K562 (cell line): ENCODE results near the gene KCNH8. TPM values are rescaled to one million over a fixed set of nuclear protein-coding genes. Genes with fewer than 3 reads are reported as not detected.

Experiments used
- ATAC-seq: fragments of 200-7000 bp; cut with Tn5 transposase; 3 replicates; pipeline ENCODE4 v1.9.1; 2020; ENCODE audit warnings: moderate library complexity
- BruUV-seq: library from RNA; stranded (reverse); fragments of 400-500 nt; replicated peaks from 2 replicates; lab custom pipeline; 2021; lab: Mats Ljungman, UMichigan
- CTCF ChIA-PET: fragments of 300-600 bp; formaldehyde crosslinking; extraction: SDS; loops from one replicate; lab custom pipeline; 2021; ENCODE audit warnings: low intra/inter-chr PET ratio; lab: Yijun Ruan, JAX
- POLR2A ChIA-PET: fragments of 300-600, 350-650 bp; sonication (Branson Sonifier 250); formaldehyde crosslinking; extraction: SDS; loops from one replicate; lab custom pipeline; 2021; ENCODE audit warnings: antibody characterized with exemption, inconsistent platforms; lab: Yijun Ruan, JAX
- DNase-seq, 4 experiments: peaks; one replicate each; pipeline versions ENCODE4 v3.0.0 to v3.0.0-alpha.2; 2011 to 2018; ENCODE audit warnings: low spot score in 3 of 4, mixed read lengths in 3 of 4; ENCODE audit errors: extremely low read depth in 1 of 4
- FAIRE-seq: peaks from 2 replicates; lab custom pipeline; 2011; peaks lifted over from hg19 to GRCh38; lab: Jason Lieb, UNC
- H2AFZ ChIP-seq: 2 replicates; pipeline ENCODE4 v1.6.0; 2011; ENCODE audit warnings: low read depth, low read length, control low read depth, inconsistent platforms
- H3K27ac ChIP-seq: fragments of 200-600 bp; 3 replicates; pipeline ENCODE4 v1.8.0; 2011; ENCODE audit warnings: low read depth, mild to moderate bottlenecking, control low read depth, inconsistent platforms, low read length, moderate library complexity, mixed read lengths; ENCODE audit errors: extremely low read depth
- H3K27me3 ChIP-seq, 2 experiments: fragments of 300-600 bp in 1 of 2; 2 replicates in 1 of 2; 3 replicates in 1 of 2; pipeline versions ENCODE4 v1.6.0 to v1.8.0; 2011; ENCODE audit warnings: inconsistent platforms in 2 of 2, low read length in 2 of 2, mild to moderate bottlenecking in 1 of 2, mixed read lengths in 1 of 2, moderate library complexity in 1 of 2; ENCODE audit not compliant: control insufficient read depth in 2 of 2, insufficient read depth in 2 of 2
- H3K36me3 ChIP-seq: fragments of 300-600 bp; 3 replicates; pipeline ENCODE4 v1.8.0; 2011; ENCODE audit warnings: mild to moderate bottlenecking, low read length, inconsistent platforms; ENCODE audit not compliant: control insufficient read depth, insufficient read depth
- H3K4me1 ChIP-seq, 2 experiments: fragments of 200-600 bp in 1 of 2; replicated peaks in 1 of 2; 2 replicates in 1 of 2; 3 replicates in 1 of 2; pipeline versions ENCODE4 v1.5.1 to v1.8.0; 2011; ENCODE audit warnings: inconsistent platforms in 2 of 2, low read length in 2 of 2, mild to moderate bottlenecking in 1 of 2, mixed read lengths in 1 of 2, moderate library complexity in 1 of 2; ENCODE audit not compliant: control insufficient read depth in 2 of 2, insufficient read depth in 2 of 2
- H3K4me2 ChIP-seq: 2 replicates; pipeline ENCODE4 v1.6.1; 2011; ENCODE audit warnings: low read length, control low read depth, inconsistent platforms, mixed read lengths; ENCODE audit not compliant: insufficient read depth
- H3K4me3 ChIP-seq: fragments of 200-600 bp; sonication (generic), shearing (Covaris generic); 2 replicates; pipeline ENCODE4 v1.5.1; 2016; ENCODE audit warnings: control low read depth, inconsistent platforms
- H3K79me2 ChIP-seq: fragments of 200-600 bp; 3 replicates; pipeline ENCODE4 v1.8.0; 2011; ENCODE audit warnings: low read length, inconsistent platforms; ENCODE audit not compliant: control insufficient read depth, insufficient read depth
- H3K9ac ChIP-seq, 2 experiments: 2 replicates each; pipeline versions ENCODE4 v1.6.0 to v1.6.1; 2011; ENCODE audit warnings: low read depth in 2 of 2, low read length in 2 of 2, control low read depth in 1 of 2, inconsistent platforms in 1 of 2, mild to moderate bottlenecking in 1 of 2, mixed read lengths in 1 of 2; ENCODE audit not compliant: insufficient read depth in 1 of 2
- H3K9me1 ChIP-seq: one replicate; pipeline ENCODE4 v1.6.0; 2011; ENCODE audit warnings: inconsistent platforms, mild to moderate bottlenecking, low read length, moderate library complexity; ENCODE audit not compliant: control insufficient read depth, insufficient read depth
- H3K9me3 ChIP-seq: replicated peaks from 2 replicates; pipeline ENCODE4 v1.5.1; 2011; ENCODE audit warnings: low read depth, low read length, inconsistent platforms; ENCODE audit not compliant: control insufficient read depth, insufficient read depth
- H4K20me1 ChIP-seq: replicated peaks from 2 replicates; pipeline ENCODE4 v1.6.1; 2011; ENCODE audit warnings: low read length, inconsistent platforms, mixed read lengths; ENCODE audit not compliant: control insufficient read depth, insufficient read depth
- DACH1 ChIP-seq: fragments of 450-650 bp; IDR thresholded peaks from 2 replicates; pipeline ENCODE4 v1.6.1; 2018; ENCODE audit not compliant: partially characterized antibody
- FOXA1 ChIP-seq: fragments of 450-650 bp; IDR thresholded peaks from 2 replicates; pipeline ENCODE4 v1.6.1; 2016; ENCODE audit warnings: mild to moderate bottlenecking, borderline replicate concordance
- KAT8 ChIP-seq: fragments of 450-650 bp; IDR thresholded peaks from 2 replicates; pipeline ENCODE4 v1.6.1; 2016; ENCODE audit warnings: low read depth, mild to moderate bottlenecking
- RBM15 ChIP-seq: fragments of 200-400 bp; formaldehyde crosslinking; IDR thresholded peaks from 2 replicates; pipeline ENCODE4 v1.6.1; 2018; ENCODE audit warnings: mild to moderate bottlenecking, low read length, moderate library complexity; ENCODE audit not compliant: insufficient read depth
- TOE1 ChIP-seq, 2 experiments: fragments of 450-650 bp in 1 of 2; sonication (generic) in 1 of 2; formaldehyde crosslinking in 1 of 2; IDR thresholded peaks; 2 replicates each; pipeline versions ENCODE4 v1.7.1 to v1.8.0; 2016 to 2022; ENCODE audit warnings: borderline replicate concordance in 2 of 2, mild to moderate bottlenecking in 2 of 2, antibody characterized with exemption in 1 of 2, inconsistent platforms in 1 of 2, low read depth in 1 of 2, missing genetic modification reagents in 1 of 2, moderate library complexity in 1 of 2
- ZFP91 ChIP-seq: sonication (generic); formaldehyde crosslinking; IDR thresholded peaks from 2 replicates; pipeline ENCODE4 v1.8.0; 2022; ENCODE audit warnings: mild to moderate bottlenecking, missing genetic modification reagents
- ZNF436 ChIP-seq: fragments of 250-450, 450-650 bp; sonication (Bioruptor Pico); formaldehyde crosslinking; IDR thresholded peaks from 2 replicates; pipeline ENCODE4 v1.7.0; 2020; ENCODE audit warnings: mild to moderate bottlenecking
- ZNF511 ChIP-seq: sonication (generic); formaldehyde crosslinking; IDR thresholded peaks from 2 replicates; pipeline ENCODE4 v1.8.0; 2022; ENCODE audit warnings: mild to moderate bottlenecking, missing genetic modification reagents
- WGBS: fragments of 100-300 bp; shearing (Covaris generic); methylation state at CpG from one replicate; pipeline ENCODE4 v1.1.6; 2016; ENCODE audit warnings: low coverage, mixed read lengths; ENCODE audit not compliant: insufficient coverage; ENCODE audit errors: missing lambda C conversion rate; 5-methylcytosine and 5-hydroxymethylcytosine counted together
- in situ Hi-C: fragments of 300-500 bp; cut with MboI; formaldehyde crosslinking; loops from 4 replicates; pipeline ENCODE4 v1.15.0; 2018; ENCODE audit warnings: inconsistent platforms, mixed read lengths
- intact Hi-C: fragments of 100-400 bp; cut with micrococcal nuclease; formaldehyde crosslinking; loops from 2 replicates; pipeline ENCODE4 v1.14.2; 2022
- polyA plus RNA-seq, 8 experiments: library from polyadenylated mRNA; depleted of rRNA in 4 of 8; stranded (reverse) in 5 of 8; unstranded in 3 of 8; fragments of >200 nt; fragmentation: Nextera tagmentation in 2 of 8; fragmentation: Illumina TruSeq in 1 of 8; extraction: Ambion mirVana in 2 of 8; extraction: Trizol in 1 of 8; gene quantifications; 2 replicates each; pipeline versions ENCODE4 v1.2.1 to v1.2.3, GENCODE V29; 2011 to 2014; ENCODE audit warnings: inconsistent platforms in 1 of 8, missing spikeins in 1 of 8
- total RNA-seq, 7 experiments: library from RNA; depleted of rRNA in 6 of 7; stranded (reverse); fragments of >200 nt in 6 of 7; fragmentation: Illumina TruSeq in 2 of 7; extraction: Trizol in 2 of 7; gene quantifications; 2 replicates each; pipeline versions ENCODE4 v1.2.1 to v1.2.3, GENCODE V29; 2011 to 2021; ENCODE audit warnings: low replicate concordance in 1 of 7

KCNH8 gene
- total and polyA plus RNA-seq, 9 of the 15 experiments (the other 6 are each of a cell fraction or from before 2014, with no cell fraction given), result 0.02 to 0.08 (median 0.04) TPM; not detected in 6

GRCh38 chr3:19467761-19468160, 319.5 kb downstream of the KCNH8 start (continued):
- TF ChIP-seq ZNF511 (CRISPR knock-in tag) (no peak), TOE1 (IDR thresholded peaks at IDR 0.05; ENCODE audit: borderline replicate concordance) (no peak), TOE1 (CRISPR knock-in tag; IDR thresholded peaks at IDR 0.05; ENCODE audit: borderline replicate concordance, low read depth) (no peak)
- TF ChIP-seq, all 486 proteins: peak for 0

- POLR2A ChIA-PET, result no interaction called here
- intact Hi-C loops, result no loop called here
- FAIRE-seq, result no peak
- no peaks in the 10 kb centered on the region for H3K4me1 ChIP-seq
- no peaks in the 10 kb centered on the region for H4K20me1 ChIP-seq
- WGBS, result 3% methylated on average over 4 of the region's 4 CpGs
- ATAC-seq, result no peak
- H3K27me3 ChIP-seq, result no peaks in the 10 kb centered on the region
- H3K9me1 ChIP-seq, result no peaks in the 10 kb centered on the region
- H3K9me3 ChIP-seq, result no peaks in the 10 kb centered on the region
- H3K9ac ChIP-seq, result no peak overlapping the region
- no peak overlapping the region for H3K4me3 ChIP-seq
- no peak for TF ChIP-seq RBM15
- TF ChIP-seq ZFP91 (CRISPR knock-in tag), result no peak
- TF ChIP-seq KAT8, result no peak
- no peak for TF ChIP-seq ZNF436 (CRISPR knock-in tag)
- no peak for TF ChIP-seq DACH1
- TF ChIP-seq FOXA1, result no peak
- CTCF ChIA-PET, result no interaction called here
- in situ Hi-C loops, result no loop called here
- no peaks in the 10 kb centered on the region for H3K79me2 ChIP-seq
- H3K36me3 ChIP-seq, result no peaks in the 10 kb centered on the region
- no peak overlapping the region for H2AFZ ChIP-seq
- no peak overlapping the region for H3K27ac ChIP-seq
- no peak for DNase-seq
- H3K4me2 ChIP-seq, result no peak overlapping the region
- no TSS peak for BruUV-seq
These were observed 322.8 kb downstream of the KCNH8 start for GRCh38 chr3:19471138-19471537.
